CD4-positive, alpha-beta T cell (primary cell): Measurements from ENCODE around the gene RER1. TPM values are rescaled to one million over a fixed set of nuclear protein-coding genes. Genes with fewer than 3 reads are reported as not detected.

Experiments
- ATAC-seq: fragments of 200-7000 bp; cut with Tn5 transposase; one replicate; pipeline ENCODE4 v1.10.0; 2022; ENCODE audit warnings: mild to moderate bottlenecking; ENCODE audit not compliant: poor library complexity
- CTCF ChIA-PET: fragments of 350-600 bp; sonication (Branson Sonifier 250); formaldehyde crosslinking; loops from one replicate; lab custom pipeline; 2021; ENCODE audit warnings: antibody characterized with exemption, inconsistent platforms; lab: Charles Lee
- POLR2A ChIA-PET: fragments of 350-600 bp; sonication (Branson Sonifier 250); formaldehyde crosslinking; loops from one replicate; lab custom pipeline; 2021; ENCODE audit warnings: antibody characterized with exemption, inconsistent platforms; lab: Charles Lee
- DNase-seq, 14 experiments: peaks; one replicate each; pipeline ENCODE4 v3.0.0-alpha.2; 2013 to 2020; ENCODE audit warnings: mixed read lengths in 2 of 14
- H3K27ac ChIP-seq, 2 donors: one replicate each; pipeline versions ENCODE4 v1.5.1 to v1.7.0; 2013; ENCODE audit warnings: low read length in 2 of 2, low read depth in 1 of 2, mild to moderate bottlenecking in 1 of 2
- H3K27me3 ChIP-seq, 2 experiments: 1 replicate in 1 of 2; 2 replicates in 1 of 2; pipeline versions ENCODE4 v1.6.1 to v1.7.0; 2013; ENCODE audit warnings: low read length in 2 of 2, control low read depth in 1 of 2, mild to moderate bottlenecking in 1 of 2, moderate library complexity in 1 of 2; ENCODE audit not compliant: insufficient read depth in 2 of 2, control insufficient read depth in 1 of 2
- H3K36me3 ChIP-seq: one replicate; pipeline ENCODE4 v1.6.1; 2013; ENCODE audit warnings: low read length, control low read depth; ENCODE audit not compliant: insufficient read depth
- H3K4me1 ChIP-seq: one replicate; pipeline ENCODE4 v1.6.1; 2013; ENCODE audit warnings: low read length, control low read depth; ENCODE audit not compliant: insufficient read depth
- H3K4me3 ChIP-seq: one replicate; pipeline ENCODE4 v1.5.1; 2013; ENCODE audit warnings: mild to moderate bottlenecking, low read length, moderate library complexity
- H3K9me3 ChIP-seq, 2 experiments: 1 replicate in 1 of 2; 2 replicates in 1 of 2; pipeline versions ENCODE4 v1.6.1 to v1.7.0; 2013; ENCODE audit warnings: low read length in 2 of 2, mild to moderate bottlenecking in 2 of 2, control low read depth in 1 of 2, moderate library complexity in 1 of 2; ENCODE audit not compliant: control insufficient read depth in 1 of 2, insufficient read depth in 1 of 2
- H3K27ac Mint-ChIP-seq: one replicate; pipeline ENCODE4 v1.8.0; 2020; ENCODE audit warnings: mixed read lengths
- H3K27me3 Mint-ChIP-seq: one replicate; pipeline ENCODE4 v1.8.0; 2021; ENCODE audit warnings: mixed read lengths
- H3K36me3 Mint-ChIP-seq: one replicate; pipeline ENCODE4 v1.8.0; 2021; ENCODE audit warnings: low read depth, mixed read lengths
- H3K4me1 Mint-ChIP-seq: one replicate; pipeline ENCODE4 v1.8.0; 2021; ENCODE audit warnings: low read depth, mixed read lengths
- H3K4me3 Mint-ChIP-seq: one replicate; pipeline ENCODE4 v1.8.0; 2020; ENCODE audit warnings: mild to moderate bottlenecking, mixed read lengths
- H3K9me3 Mint-ChIP-seq: one replicate; pipeline ENCODE4 v1.8.0; 2020; ENCODE audit warnings: mixed read lengths
- CTCF ChIP-seq: fragments of 200-600 bp; IDR thresholded peaks from one replicate; pipeline ENCODE4 v1.8.0; 2022; ENCODE audit warnings: antibody characterized with exemption, mild to moderate bottlenecking
- intact Hi-C, 2 experiments: fragments of 100-400 bp; cut with DNase I in 1 of 2; cut with micrococcal nuclease in 1 of 2; formaldehyde crosslinking; loops; one replicate each; pipeline versions ENCODE4 v1.15.1 to v1.9.0; 2023 to 2025; cut with DNase I, micrococcal nuclease
- total RNA-seq, 174 experiments: library from RNA in 2 of 174; stranded (reverse) in 2 of 174; gene quantifications; one replicate each; pipeline ENCODE4 v1.2.3 and lab custom pipeline; 2021 to 2026

The RER1 gene
- total RNA-seq, 2 experiments from 2014 or later, result 57.9 to 60.7 TPM

- no peak overlapping the region for H3K4me3 ChIP-seq
- intact Hi-C loops, result no loop called here
- ChIA-PET CTCF (no interaction called here), POLR2A (no interaction called here)
- peaks cover 6% of the 10 kb centered on the region for H3K4me1 ChIP-seq
- ATAC-seq (no peak), DNase-seq (no peak)
- H3K27ac ChIP-seq, result no peak overlapping the region
- H3K4me1 Mint-ChIP-seq, result peaks cover 2% of the 10 kb centered on the region
- H3K36me3 ChIP-seq, result peaks cover 8% of the 10 kb centered on the region
- H3K4me3 Mint-ChIP-seq, result no peak overlapping the region
- peaks cover 3% of the 10 kb centered on the region for H3K36me3 Mint-ChIP-seq
- H3K27ac Mint-ChIP-seq, result no peak overlapping the region
- no peak for TF ChIP-seq CTCF
- H3K9me3 Mint-ChIP-seq, result no peaks in the 10 kb centered on the region
- H3K9me3 ChIP-seq, result peaks cover 0 to 30% of the 10 kb centered on the region in 2 experiments
- H3K27me3 ChIP-seq, result no peaks in the 10 kb centered on the region
- H3K27me3 Mint-ChIP-seq, result peaks cover under 1% of the 10 kb centered on the region
Observed at GRCh38 chr1:2432441-2432844, 40.8 kb downstream of the RER1 start.

- ATAC-seq (no peak), DNase-seq (no peak)
- peaks cover 8% of the 10 kb centered on the region for H3K36me3 ChIP-seq
- H3K36me3 Mint-ChIP-seq, result peaks cover 5% of the 10 kb centered on the region
- intact Hi-C loops, result no loop called here
- peaks cover 4% of the 10 kb centered on the region for H3K4me1 Mint-ChIP-seq
- no peak overlapping the region for H3K4me3 ChIP-seq
- ChIA-PET CTCF (no interaction called here), POLR2A (no interaction called here)
- no peak overlapping the region for H3K27ac ChIP-seq
- no peaks in the 10 kb centered on the region for H3K27me3 ChIP-seq
- peaks cover 6% of the 10 kb centered on the region for H3K27me3 Mint-ChIP-seq
- no peak overlapping the region for H3K4me3 Mint-ChIP-seq
- H3K27ac Mint-ChIP-seq, result no peak overlapping the region
- H3K9me3 ChIP-seq, result peaks cover 0 to 27% of the 10 kb centered on the region in 2 experiments
- no peaks in the 10 kb centered on the region for H3K9me3 Mint-ChIP-seq
- no peak for TF ChIP-seq CTCF
- H3K4me1 ChIP-seq, result peaks cover 3% of the 10 kb centered on the region
Observed at GRCh38 chr1:2433196-2433595, 41.6 kb downstream of the RER1 start.

GRCh38 chr1:2433936-2434655, 42.5 kb downstream of the RER1 start:
- DNase-seq, result no peak
- Histone ChIP-seq H3K27ac (no peak overlapping the region), H3K9me3 (peaks cover 0 to 22% of the 10 kb centered on the region in 2 experiments), H3K4me3 (no peak overlapping the region), H3K4me1 (peaks cover 3% of the 10 kb centered on the region), H3K27me3 (no peaks in the 10 kb centered on the region), H3K36me3 (peaks cover 8% of the 10 kb centered on the region)
- no peak overlapping the region for H3K4me3 Mint-ChIP-seq
- H3K36me3 Mint-ChIP-seq, result peaks cover 5% of the 10 kb centered on the region
- ATAC-seq, result no peak
- peaks cover 4% of the 10 kb centered on the region for H3K4me1 Mint-ChIP-seq
- H3K27me3 Mint-ChIP-seq, result peaks cover 6% of the 10 kb centered on the region
- POLR2A ChIA-PET, result no interaction called here
- no peak for TF ChIP-seq CTCF
- no peaks in the 10 kb centered on the region for H3K9me3 Mint-ChIP-seq
- intact Hi-C loops, result no loop called here
- H3K27ac Mint-ChIP-seq, result no peak overlapping the region
- CTCF ChIA-PET, result no interaction called here
